ENCODE results near the gene TAS2R1. TPM values are rescaled to one million over a fixed set of nuclear protein-coding genes. Genes with fewer than 3 reads are reported as not detected.
"Not testable (repeated sequence)": the region's sequence is repeated elsewhere in the genome, so short reads cannot be mapped to it uniquely, and the experiment has no call there.

TAS2R1 gene
- polyA plus RNA-seq, 1 of the 3 experiments (the other 2 are of a cell fraction) = not detected

- no peaks in the 10 kb centered on the region for H4K20me1 ChIP-seq (ENCODE audit: insufficient read depth)
- TF ChIP-seq MEF2A (IDR thresholded peaks at IDR 0.05; ENCODE audit: borderline replicate concordance, low read depth) = no peak
- no peak for TF ChIP-seq EP300 (IDR thresholded peaks at IDR 0.05; ENCODE audit: borderline replicate concordance in 1 of 2, low read depth in 1 of 2, low read length in 1 of 2)
- no peak for TF ChIP-seq ZBTB33 (IDR thresholded peaks at IDR 0.05; ENCODE audit: borderline replicate concordance, low read depth)
- no peak for TF ChIP-seq JUND (IDR thresholded peaks at IDR 0.05)
- no peak for TF ChIP-seq NFIC (IDR thresholded peaks at IDR 0.05; ENCODE audit: borderline replicate concordance)
- no peak for TF ChIP-seq CTCF (IDR thresholded peaks at IDR 0.05)
- no peak for TF ChIP-seq GATA2 (CRISPR knock-in tag; IDR thresholded peaks at IDR 0.05)
- no peak for TF ChIP-seq TAF1 (IDR thresholded peaks at IDR 0.05; ENCODE audit: borderline replicate concordance, low read depth, low read length)
- TF ChIP-seq RAD21 (IDR thresholded peaks at IDR 0.05; ENCODE audit: low read length) = no peak
- no peak for TF ChIP-seq TEAD4 (IDR thresholded peaks at IDR 0.05; ENCODE audit: borderline replicate concordance, insufficient read depth)
- TF ChIP-seq GABPA (IDR thresholded peaks at IDR 0.05; ENCODE audit: low read depth) = no peak
- no peak for TF ChIP-seq FOXM1 (IDR thresholded peaks at IDR 0.05; ENCODE audit: low read depth)
- no peak for TF ChIP-seq IRF3 (IDR thresholded peaks at IDR 0.05; ENCODE audit: low read depth, low read length)
- TF ChIP-seq MAX (IDR thresholded peaks at IDR 0.05; ENCODE audit: low read depth) = no peak
- TF ChIP-seq NRF1 (IDR thresholded peaks at IDR 0.05; ENCODE audit: low read depth, low read length) = no peak
- TF ChIP-seq FOSL2 (IDR thresholded peaks at IDR 0.05; ENCODE audit: borderline replicate concordance, low read depth) = no peak
- TF ChIP-seq MXI1 (IDR thresholded peaks at IDR 0.05; ENCODE audit: low read depth, low read length) = no peak
- TF ChIP-seq CHD2 (IDR thresholded peaks at IDR 0.05; ENCODE audit: low read length, partially characterized antibody) = no peak
- no peak for TF ChIP-seq TCF12 (IDR thresholded peaks at IDR 0.05)
- no peak for DNase-seq
- no peak overlapping the region for H3K9ac ChIP-seq
- no peaks in the 10 kb centered on the region for H3K27me3 ChIP-seq (ENCODE audit: insufficient read depth)
- H3K79me2 ChIP-seq (ENCODE audit: insufficient read depth) = no peaks in the 10 kb centered on the region
- H3K4me1 ChIP-seq (ENCODE audit: control insufficient read depth in 1 of 2, insufficient read depth in 2 of 2, low read depth in 1 of 2, low read length in 1 of 2) = peaks cover 0 to 5% of the 10 kb centered on the region in 2 experiments; a peak in 1 of 4 replicates
- no peaks in the 10 kb centered on the region for H3K9me3 ChIP-seq
- H3F3A ChIP-seq (replicated peaks; ENCODE audit: insufficient read depth) = no peaks in the 10 kb centered on the region
- H3K4me2 ChIP-seq = no peak overlapping the region
- no peak overlapping the region for H2AFZ ChIP-seq (ENCODE audit: low read depth)
- ChIA-PET CTCF (interaction anchor here (1.3 kb wide), 1 partner anchor 16 kb away, joined by 3 read pairs; no protein-coding TSS in a partner anchor), POLR2A (no interaction called here)
- H3K4me3 ChIP-seq (ENCODE audit: low read depth in 2 of 2, low read length in 1 of 2) = no peak overlapping the region
- H3K9me2 ChIP-seq = no peaks in the 10 kb centered on the region
- no peak overlapping the region for H3K27ac ChIP-seq (ENCODE audit: low read depth in 2 of 2, low read length in 1 of 2)
- WGBS (ENCODE audit: low lambda C conversion rate) = 16% methylated on average over 3 of the region's 3 CpGs
- no peaks in the 10 kb centered on the region for H3K36me3 ChIP-seq (replicated peaks in 1 of 2; ENCODE audit: control insufficient read depth in 1 of 2, insufficient read depth in 2 of 2, low read length in 1 of 2)
Measured at GRCh38 chr5:9599391-9599790, 30.8 kb downstream of the TAS2R1 start.

- H3K4me2 ChIP-seq; H3K4me3 ChIP-seq (ENCODE audit: low read depth in 2 of 2, low read length in 1 of 2); H4K20me1 ChIP-seq (ENCODE audit: insufficient read depth); POLR2A ChIA-PET; H3K27me3 ChIP-seq (ENCODE audit: insufficient read depth); H3K4me1 ChIP-seq (ENCODE audit: control insufficient read depth in 1 of 2, insufficient read depth in 2 of 2, low read depth in 1 of 2, low read length in 1 of 2); DNase-seq; H3K9me2 ChIP-seq; H3K9me3 ChIP-seq; H2AFZ ChIP-seq (ENCODE audit: low read depth); H3K36me3 ChIP-seq (replicated peaks in 1 of 2; ENCODE audit: control insufficient read depth in 1 of 2, insufficient read depth in 2 of 2, low read length in 1 of 2); H3K79me2 ChIP-seq (ENCODE audit: insufficient read depth); H3K9ac ChIP-seq; H3K27ac ChIP-seq (ENCODE audit: low read depth in 2 of 2, low read length in 1 of 2); H3F3A ChIP-seq (replicated peaks; ENCODE audit: insufficient read depth): not testable (repeated sequence)
- CTCF ChIA-PET = interaction anchor here (1.3 kb wide), 1 partner anchor 15 kb away, joined by 3 read pairs; no protein-coding TSS in a partner anchor
- WGBS (ENCODE audit: low lambda C conversion rate) = 43% methylated on average over 6 of the region's 6 CpGs
Measured at GRCh38 chr5:9598329-9598728, 31.8 kb downstream of the TAS2R1 start.

- H3K9ac ChIP-seq; H2AFZ ChIP-seq (ENCODE audit: low read depth); H3K36me3 ChIP-seq (replicated peaks in 1 of 2; ENCODE audit: control insufficient read depth in 1 of 2, insufficient read depth in 2 of 2, low read length in 1 of 2); H4K20me1 ChIP-seq (ENCODE audit: insufficient read depth); H3K27me3 ChIP-seq (ENCODE audit: insufficient read depth); H3K9me2 ChIP-seq; H3F3A ChIP-seq (replicated peaks; ENCODE audit: insufficient read depth); H3K9me3 ChIP-seq; H3K4me3 ChIP-seq (ENCODE audit: low read depth in 2 of 2, low read length in 1 of 2); H3K4me2 ChIP-seq; H3K27ac ChIP-seq (ENCODE audit: low read depth in 2 of 2, low read length in 1 of 2); POLR2A ChIA-PET; H3K79me2 ChIP-seq (ENCODE audit: insufficient read depth); H3K4me1 ChIP-seq (ENCODE audit: control insufficient read depth in 1 of 2, insufficient read depth in 2 of 2, low read depth in 1 of 2, low read length in 1 of 2); DNase-seq: not testable (repeated sequence)
- CTCF ChIA-PET = interaction anchor here (1.5 kb wide), 1 partner anchor 16 kb away, joined by 8 read pairs; no protein-coding TSS in a partner anchor
- 50% methylated on average over 7 of the region's 7 CpGs for WGBS (ENCODE audit: low lambda C conversion rate)
Measured at GRCh38 chr5:9597322-9597721, 32.8 kb downstream of the TAS2R1 start.

All from SK-N-SH (cell line).